Caco-2 (cell line): ENCODE results near the gene COCH. TPM values are rescaled to one million over a fixed set of nuclear protein-coding genes. Genes with fewer than 3 reads are reported as not detected.

ENCODE experiments used
- Bru-seq: library from RNA; stranded (reverse); fragments of 400-500 nt; gene quantifications from one replicate; lab custom pipeline; 2021; lab: Mats Ljungman, UMichigan
- BruChase-seq, 2 experiments: library from RNA; stranded (reverse); fragments of 400-500 nt; gene quantifications; one replicate each; lab custom pipeline; 2021; lab: Mats Ljungman, UMichigan
- BruUV-seq: library from RNA; stranded (reverse); fragments of 400-500 nt; replicated peaks from 2 replicates; lab custom pipeline; 2021; lab: Mats Ljungman, UMichigan
- CTCF ChIA-PET: fragments of 300-600 bp; sonication (Branson Sonifier 250); formaldehyde crosslinking; loops from one replicate; lab custom pipeline; 2022; ENCODE audit warnings: antibody characterized with exemption; lab: Charles Lee
- POLR2A ChIA-PET: fragments of 300-600 bp; sonication (Branson Sonifier 250); formaldehyde crosslinking; loops from one replicate; lab custom pipeline; 2022; ENCODE audit warnings: antibody characterized with exemption; lab: Charles Lee
- DNase-seq, 2 experiments: peaks; one replicate each; pipeline versions ENCODE4 v3.0.0 to v3.0.0-alpha.2; 2020 to 2022
- H3K27me3 ChIP-seq: replicated peaks from 2 replicates; pipeline ENCODE4 v1.6.0; 2011; ENCODE audit warnings: low read length; ENCODE audit not compliant: control insufficient read depth, insufficient read depth
- H3K36me3 ChIP-seq: 2 replicates; pipeline ENCODE4 v1.5.1; 2011; ENCODE audit warnings: low read length; ENCODE audit not compliant: control insufficient read depth, insufficient read depth
- H3K4me1 ChIP-seq: fragments of 250-450 bp; sonication (Bioruptor Pico); 2 replicates; pipeline ENCODE4 v1.5.1; 2020; ENCODE audit warnings: mild to moderate bottlenecking
- H3K4me3 ChIP-seq: 2 replicates; pipeline ENCODE4 v1.5.1; 2011; ENCODE audit warnings: low read depth, mild to moderate bottlenecking, control low read depth, low read length
- H3K9me3 ChIP-seq: fragments of 250-450 bp; sonication (Bioruptor Pico); 2 replicates; pipeline ENCODE4 v1.5.1; 2020; ENCODE audit warnings: mild to moderate bottlenecking, moderate library complexity
- H3K27ac Mint-ChIP-seq: one replicate; pipeline ENCODE4 v1.8.0; 2022; ENCODE audit warnings: mixed read lengths; ENCODE audit not compliant: unreplicated experiment
- H3K27me3 Mint-ChIP-seq: one replicate; pipeline ENCODE4 v1.8.0; 2022; ENCODE audit warnings: mixed read lengths; ENCODE audit not compliant: insufficient read depth, unreplicated experiment
- H3K36me3 Mint-ChIP-seq: one replicate; pipeline ENCODE4 v1.8.0; 2022; ENCODE audit warnings: mild to moderate bottlenecking, mixed read lengths; ENCODE audit not compliant: insufficient read depth, unreplicated experiment
- H3K4me1 Mint-ChIP-seq: one replicate; pipeline ENCODE4 v1.8.0; 2022; ENCODE audit warnings: low read depth, mixed read lengths; ENCODE audit not compliant: unreplicated experiment
- H3K4me3 Mint-ChIP-seq: one replicate; pipeline ENCODE4 v1.8.0; 2022; ENCODE audit warnings: mild to moderate bottlenecking, moderate library complexity, mixed read lengths; ENCODE audit not compliant: unreplicated experiment
- H3K9me3 Mint-ChIP-seq: one replicate; pipeline ENCODE4 v1.8.0; 2022; ENCODE audit warnings: mixed read lengths; ENCODE audit not compliant: unreplicated experiment
- CTCF ChIP-seq, 2 experiments: fragments of 200-600 bp in 1 of 2; IDR thresholded peaks; 1 replicate in 1 of 2; 2 replicates in 1 of 2; pipeline versions ENCODE4 v1.5.1 to v1.8.0; 2011 to 2022; ENCODE audit warnings: antibody characterized with exemption in 1 of 2, control low read depth in 1 of 2, inconsistent platforms in 1 of 2, low read depth in 1 of 2, low read length in 1 of 2, mild to moderate bottlenecking in 1 of 2, moderate library complexity in 1 of 2; ENCODE audit not compliant: insufficient read depth in 1 of 2, severe bottlenecking in 1 of 2, unreplicated experiment in 1 of 2
- intact Hi-C: fragments of 100-400 bp; cut with micrococcal nuclease; formaldehyde crosslinking; loops from one replicate; pipeline ENCODE4 v1.10.0; 2022; ENCODE audit not compliant: unreplicated experiment
- long read RNA-seq: library from polyadenylated mRNA; stranded (forward); transcript quantifications from one replicate; pipeline ENCODE4 v2.0.0, GENCODE V29; 2022
- total RNA-seq: library from RNA; stranded (reverse); gene quantifications from 2 replicates; pipeline ENCODE4 v1.2.3, GENCODE V29; 2022

Gene COCH
- total RNA-seq: 32.2 and 33.4 TPM in 2 replicates
- percentile 66 among the genes with signal in this experiment for Bru-seq, nascent RNA
- BruChase-seq, experiment 1, labeled RNA remaining after a 2-hour chase: percentile 73 among the genes with signal in this experiment
- percentile 74 among the genes with signal in this experiment for BruChase-seq, experiment 2, labeled RNA remaining after a 6-hour chase
- long read RNA-seq, transcript COCH-214 (11 exons, 2,884 nt): minor isoform, 27 of 109 reads
- long read RNA-seq, transcript COCH-202 (12 exons, 2,571 nt): major isoform, 29 of 109 reads
- long read RNA-seq, partial matches to known transcripts: 5 of 109 reads
- long read RNA-seq, other reads (novel, unspliced or antisense): 45 of 109 reads

GRCh38 chr14:30874120-30874998 is at the start of gene COCH:
Gene COCH, plus strand, starts transcription at chr14:30874559. Its CDS starts 380 bp downstream, at chr14:30874939.
- no peaks in the 10 kb centered on the region for H3K27me3 ChIP-seq
- no peaks in the 10 kb centered on the region for H3K4me1 Mint-ChIP-seq
- no peaks in the 10 kb centered on the region for H3K36me3 ChIP-seq
- no peaks in the 10 kb centered on the region for H3K9me3 Mint-ChIP-seq
- BruUV-seq: no TSS peak
- peak; percentile 69 to 82 for DNase-seq
- intact Hi-C loops: loop anchor here (5.0 to 10.0 kb wide), 2 partner anchors 147 to 220 kb away; no protein-coding TSS in a partner anchor
- H3K36me3 Mint-ChIP-seq: peaks cover 9% of the 10 kb centered on the region
- H3K4me3 ChIP-seq: peak within 1 kb of the TSS; percentile 90
- no peak within 1 kb of the TSS for H3K27ac Mint-ChIP-seq
- no peaks in the 10 kb centered on the region for H3K27me3 Mint-ChIP-seq
- H3K4me1 ChIP-seq: no peaks in the 10 kb centered on the region
- POLR2A ChIA-PET: interaction anchor here (0.5 to 0.6 kb wide), 2 partner anchors 193 to 583 kb away, joined by 4 read pairs; partner anchors contain the start of gene DTD2
- peak within 1 kb of the TSS; percentile 89 for H3K4me3 Mint-ChIP-seq
- no peaks in the 10 kb centered on the region for H3K9me3 ChIP-seq
- CTCF ChIA-PET: interaction anchor here (0.6 to 1.0 kb wide), 2 partner anchors 217 to 379 kb away, joined by 3 to 5 read pairs; no protein-coding TSS in a partner anchor
- peak; percentile 33 to 59 for TF ChIP-seq CTCF (IDR thresholded peaks at IDR 0.05; ENCODE audit: insufficient read depth in 1 of 2, low read depth in 1 of 2, low read length in 1 of 2, severe bottlenecking in 1 of 2, unreplicated experiment in 1 of 2)

GRCh38 chr14:30826070-30826469 is 48.3 kb upstream of the COCH start:
- BruUV-seq: no TSS peak
- Mint-ChIP-seq H3K27me3 (no peaks in the 10 kb centered on the region), H3K36me3 (no peaks in the 10 kb centered on the region), H3K4me1 (no peaks in the 10 kb centered on the region), H3K9me3 (peaks cover 36% of the 10 kb centered on the region), H3K27ac (no peak overlapping the region), H3K4me3 (no peak overlapping the region)
- DNase-seq: no peak
- intact Hi-C loops: no loop called here
- Histone ChIP-seq H3K4me3 (no peak overlapping the region), H3K36me3 (no peaks in the 10 kb centered on the region), H3K9me3 (peaks cover 15% of the 10 kb centered on the region), H3K4me1 (no peaks in the 10 kb centered on the region), H3K27me3 (no peaks in the 10 kb centered on the region)
- no peak for TF ChIP-seq CTCF (IDR thresholded peaks at IDR 0.05; ENCODE audit: insufficient read depth in 1 of 2, low read depth in 1 of 2, low read length in 1 of 2, severe bottlenecking in 1 of 2, unreplicated experiment in 1 of 2)
- ChIA-PET POLR2A (no interaction called here), CTCF (no interaction called here)

- POLR2A ChIA-PET: no interaction called here
- Mint-ChIP-seq H3K4me1 (no peaks in the 10 kb centered on the region), H3K27ac (no peak overlapping the region), H3K27me3 (no peaks in the 10 kb centered on the region), H3K9me3 (peaks cover 31% of the 10 kb centered on the region), H3K4me3 (no peak overlapping the region), H3K36me3 (no peaks in the 10 kb centered on the region)
- Histone ChIP-seq H3K9me3 (peaks cover 15% of the 10 kb centered on the region), H3K27me3 (no peaks in the 10 kb centered on the region), H3K4me3 (no peak overlapping the region), H3K36me3 (no peaks in the 10 kb centered on the region), H3K4me1 (no peaks in the 10 kb centered on the region)
- no peak for DNase-seq
- CTCF ChIA-PET: no interaction called here
- intact Hi-C loops: no loop called here
- no TSS peak for BruUV-seq
- TF ChIP-seq CTCF (IDR thresholded peaks at IDR 0.05; ENCODE audit: insufficient read depth in 1 of 2, low read depth in 1 of 2, low read length in 1 of 2, severe bottlenecking in 1 of 2, unreplicated experiment in 1 of 2): no peak
Measured at GRCh38 chr14:30829853-30830252, 44.5 kb upstream of the COCH start.
